Heart left ventricle (tissue), 13 donors: ENCODE measurements around the gene ABL2.

Source experiments
- CTCF ChIP-seq, 12 donors: fragments of 200-600 bp; sonication (generic) in 4 of 12; IDR thresholded peaks; one replicate each; pipeline versions ENCODE4 v1.5.0 to v1.8.0; 2018 to 2022; ENCODE audit warnings: antibody characterized with exemption in 12 of 12, mild to moderate bottlenecking in 5 of 12
- POLR2A ChIP-seq, 2 donors: fragments of 450-650 bp; IDR thresholded peaks; one replicate each; pipeline ENCODE4 v1.6.1; 2017; ENCODE audit warnings: antibody characterized with exemption in 2 of 2, mild to moderate bottlenecking in 2 of 2, moderate library complexity in 2 of 2
- donor health status: ischemic (EF 13 %, LVEDD 7.1; RV severe dilation, severe dysfunction).
- donor health status: DM: no; HTN: yes; CAD: no.
- donor health status: DM: no; HTN: no; CAD: no.
- donor health status: ischemic (EF 25% LVEDD 6.9; RV normal size, moderate dysfunction).
- donor health status: ischemic (EF 25% LVEDD 5.7; RV mildly dilated, moderate dysfunction).
- donor health status: ischemic (EF 35%, LVEDD 5.7; RV mildly dilated, moderate dysfunction).
- donor health status: nonischemic (EF 11% LVEDD 7.7; RV severe dilation, severe dysfunction).
- donor health status: DM: yes; HTN: yes; CAD: no.
- donor health status: PGD.
- donor health status: ischemic (EF 29% LVEDD 5.4; RV normal size, mild dysfunction).
- donor health status: nonischemic (EF 23%, LVEDD 6.1; RV moderate dilation, normal function).

DNA sequence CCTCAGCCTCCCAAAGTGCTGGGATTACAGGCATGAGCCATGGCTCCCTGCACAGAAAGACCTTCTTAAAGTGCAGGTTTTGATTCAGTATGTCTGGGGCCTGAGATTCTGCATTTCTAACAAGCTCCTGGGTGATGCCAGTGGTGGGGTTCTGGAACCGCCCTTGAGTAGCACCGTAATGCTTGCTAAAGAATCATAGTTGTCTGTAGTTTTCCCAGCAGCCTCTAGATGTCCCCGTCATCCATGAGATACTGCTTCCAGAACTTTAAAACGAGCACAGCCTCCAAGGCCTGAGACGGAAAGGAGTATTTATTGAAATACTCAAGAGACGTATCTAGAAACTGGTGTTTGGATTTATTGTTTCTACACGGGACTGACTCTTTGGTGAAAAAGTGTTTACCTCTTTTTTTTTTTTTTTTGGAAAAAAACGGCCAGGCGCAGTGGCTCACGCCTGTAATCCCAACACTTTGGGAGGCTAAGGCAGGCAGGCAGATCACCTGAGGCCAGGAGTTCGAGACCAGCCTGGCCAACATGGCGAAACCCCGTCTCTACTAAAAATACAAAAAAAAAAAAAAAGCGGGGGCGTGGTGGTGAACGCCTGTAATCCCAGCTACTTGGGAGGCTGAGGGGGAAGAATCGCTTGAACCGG, 150.2 kb downstream of the ABL2 start:
- peak; percentile 60 to 80 (median 71) for TF ChIP-seq CTCF (IDR thresholded peaks at IDR 0.05)
- no peak for TF ChIP-seq POLR2A (IDR thresholded peaks at IDR 0.05)
